ENCODE data around the gene CTCFL.

The CTCFL gene

DNA sequence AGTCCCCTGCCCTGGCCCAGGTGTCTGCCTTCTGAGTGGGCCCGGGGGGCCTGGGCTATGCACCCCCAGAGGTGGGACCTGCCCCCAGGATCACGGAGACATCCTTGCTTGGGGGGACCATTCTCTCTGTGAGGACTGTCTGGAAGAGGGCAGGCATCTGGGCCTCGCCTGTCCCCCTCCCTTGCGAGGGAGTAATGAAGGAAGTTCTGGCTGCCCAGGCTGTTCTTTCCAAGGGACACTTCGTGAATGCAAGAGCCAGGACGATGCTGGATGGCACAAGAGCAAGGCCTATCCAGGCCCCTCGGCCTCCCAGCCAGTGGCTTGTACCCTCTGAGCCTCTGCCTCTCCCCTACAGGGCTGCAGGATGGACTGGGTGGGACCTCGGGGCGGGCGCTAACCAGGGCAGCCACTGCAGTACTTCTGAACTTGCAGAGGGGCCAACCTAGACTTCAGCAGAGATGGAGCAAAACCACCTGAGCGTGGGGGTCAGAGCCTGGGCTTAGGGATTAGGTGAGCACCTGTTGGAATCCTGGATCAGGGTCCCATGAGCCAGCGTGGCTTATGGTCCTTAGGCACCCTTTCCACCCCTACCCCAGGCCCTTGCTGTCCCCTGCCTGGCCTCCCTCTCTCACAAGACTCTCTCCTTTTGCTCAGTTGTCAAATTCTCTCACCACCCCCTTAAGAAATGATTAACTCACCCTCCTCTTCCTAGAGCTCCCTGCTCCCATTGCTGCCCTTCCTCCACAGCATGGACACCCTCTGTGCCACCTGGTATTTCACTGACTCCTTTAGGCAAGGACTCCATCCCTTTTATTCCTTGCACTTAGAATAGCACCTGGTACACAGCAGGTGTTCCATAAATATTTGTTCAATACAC is 53.2 kb downstream of the CTCFL start:
- DNase-seq: no peak
- Histone ChIP-seq H3K36me3 (ENCODE audit: control insufficient read depth in 4 of 4, insufficient read depth in 4 of 4, low read length in 3 of 4) (no peaks in the 10 kb centered on the region), H3K27ac (ENCODE audit: insufficient read depth in 1 of 2, low read depth in 1 of 2, low read length in 2 of 2, poor library complexity in 1 of 2, severe bottlenecking in 2 of 2) (no peak overlapping the region), H3K9me3 (ENCODE audit: control extremely low read depth in 1 of 5, control insufficient read depth in 4 of 5, insufficient read depth in 2 of 5, low read depth in 1 of 5, low read length in 4 of 5) (no peaks in the 10 kb centered on the region), H3K4me3 (ENCODE audit: control insufficient read depth in 1 of 7, extremely low read depth in 1 of 7, insufficient read depth in 4 of 7, low read depth in 2 of 7, low read length in 6 of 7) (no peak overlapping the region), H3K27me3 (replicated peaks in 2 of 5; ENCODE audit: control insufficient read depth in 4 of 5, insufficient read depth in 5 of 5, low read length in 4 of 5) (no peaks in the 10 kb centered on the region), H3K4me1 (ENCODE audit: control extremely low read depth in 1 of 4, control insufficient read depth in 4 of 4, insufficient read depth in 4 of 4, low read length in 3 of 4) (peaks cover 26 to 60% (median 56%) of the 10 kb centered on the region in 4 experiments)
- POLR2A ChIA-PET: interaction anchor here (1.5 kb wide), 1 partner anchor 22 kb away, joined by 7 read pairs; no protein-coding TSS in a partner anchor
- WGBS (ENCODE audit: insufficient coverage): 93% methylated on average over 9 of the region's 12 CpGs
- CTCF ChIA-PET: interaction anchor here (2.3 to 4.8 kb wide), 4 partner anchors 8 to 37 kb away, joined by 13 to 24 read pairs (median 17); no protein-coding TSS in a partner anchor

DNA sequence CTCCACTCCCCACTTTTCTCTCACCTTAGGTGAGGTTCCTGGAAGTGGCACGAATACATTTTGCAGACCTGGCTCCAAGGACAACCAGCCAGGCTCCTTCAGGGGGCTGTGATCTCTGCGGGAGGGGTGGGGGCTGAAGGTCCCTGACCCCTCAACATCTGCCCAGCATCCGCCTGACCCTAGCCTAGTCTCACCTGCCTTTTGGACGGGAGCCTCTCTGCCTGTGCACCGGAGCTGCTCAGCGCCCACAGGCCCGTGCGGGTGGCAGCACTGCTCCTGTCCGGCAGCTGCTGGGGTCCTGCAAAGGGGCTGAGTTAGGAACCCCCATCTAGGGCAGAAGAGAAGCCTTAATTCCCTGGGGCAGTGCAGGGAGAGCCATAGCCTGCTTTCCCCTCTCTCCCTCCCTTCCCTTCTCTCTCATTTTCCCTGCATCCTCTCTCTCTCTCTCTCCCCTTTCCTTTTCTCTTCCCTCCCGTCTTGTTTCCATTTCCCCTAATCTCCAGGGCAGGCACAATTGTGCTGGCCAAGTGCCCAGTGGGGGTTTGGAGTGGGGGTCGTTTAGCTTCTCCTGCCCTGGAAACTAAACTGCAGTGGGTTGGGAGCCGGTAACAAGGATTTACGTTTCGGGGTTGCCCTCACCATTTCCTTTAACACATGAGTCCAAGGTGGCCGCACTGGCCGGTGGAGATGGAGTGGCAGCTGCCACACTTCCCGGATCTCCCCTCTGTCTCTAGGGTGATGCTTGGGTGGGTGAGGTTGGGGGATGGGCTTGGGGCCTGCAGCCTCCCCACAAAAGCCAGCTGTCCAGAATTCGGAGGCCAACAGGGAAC is 54.1 kb downstream of the CTCFL start:
- H3K4me1 ChIP-seq (ENCODE audit: control extremely low read depth in 1 of 4, control insufficient read depth in 4 of 4, insufficient read depth in 4 of 4, low read length in 3 of 4): peaks cover 22 to 52% (median 48%) of the 10 kb centered on the region in 4 experiments
- POLR2A ChIA-PET: no interaction called here
- 85% methylated on average over 8 of the region's 18 CpGs for WGBS (ENCODE audit: insufficient coverage)
- no peak for DNase-seq
- H3K27me3 ChIP-seq (replicated peaks in 2 of 5; ENCODE audit: control insufficient read depth in 4 of 5, insufficient read depth in 5 of 5, low read length in 4 of 5): no peaks in the 10 kb centered on the region
- CTCF ChIA-PET: interaction anchor here (1.0 to 1.1 kb wide), 4 partner anchors 9 to 28 kb away, joined by 3 read pairs; no protein-coding TSS in a partner anchor
- no peak overlapping the region for H3K4me3 ChIP-seq (ENCODE audit: control insufficient read depth in 1 of 7, extremely low read depth in 1 of 7, insufficient read depth in 4 of 7, low read depth in 2 of 7, low read length in 6 of 7)
- H3K9me3 ChIP-seq (ENCODE audit: control extremely low read depth in 1 of 5, control insufficient read depth in 4 of 5, insufficient read depth in 2 of 5, low read depth in 1 of 5, low read length in 4 of 5): no peaks in the 10 kb centered on the region
- H3K36me3 ChIP-seq (ENCODE audit: control insufficient read depth in 4 of 4, insufficient read depth in 4 of 4, low read length in 3 of 4): no peaks in the 10 kb centered on the region
- H3K27ac ChIP-seq (ENCODE audit: insufficient read depth in 1 of 2, low read depth in 1 of 2, low read length in 2 of 2, poor library complexity in 1 of 2, severe bottlenecking in 2 of 2): no peak overlapping the region

DNA sequence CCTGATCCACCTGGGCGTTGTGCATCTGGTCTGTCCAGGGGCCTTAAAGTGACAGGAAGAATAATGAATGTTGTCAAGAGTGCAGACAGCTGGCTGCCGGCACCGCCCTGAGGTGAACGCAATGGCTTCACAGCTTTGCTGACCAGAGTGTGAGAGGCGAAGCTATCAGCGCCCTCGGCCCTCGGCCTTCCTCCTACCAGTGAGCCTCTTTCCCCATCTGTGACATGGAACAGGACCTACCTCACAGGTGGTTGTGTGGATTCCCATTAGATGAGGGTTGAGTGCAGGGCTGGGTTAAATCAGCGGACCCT is 54.8 kb downstream of the CTCFL start:
- ChIA-PET CTCF (interaction anchor here (1.0 to 1.1 kb wide), 4 partner anchors 9 to 27 kb away, joined by 3 read pairs; no protein-coding TSS in a partner anchor), POLR2A (no interaction called here)

DNA sequence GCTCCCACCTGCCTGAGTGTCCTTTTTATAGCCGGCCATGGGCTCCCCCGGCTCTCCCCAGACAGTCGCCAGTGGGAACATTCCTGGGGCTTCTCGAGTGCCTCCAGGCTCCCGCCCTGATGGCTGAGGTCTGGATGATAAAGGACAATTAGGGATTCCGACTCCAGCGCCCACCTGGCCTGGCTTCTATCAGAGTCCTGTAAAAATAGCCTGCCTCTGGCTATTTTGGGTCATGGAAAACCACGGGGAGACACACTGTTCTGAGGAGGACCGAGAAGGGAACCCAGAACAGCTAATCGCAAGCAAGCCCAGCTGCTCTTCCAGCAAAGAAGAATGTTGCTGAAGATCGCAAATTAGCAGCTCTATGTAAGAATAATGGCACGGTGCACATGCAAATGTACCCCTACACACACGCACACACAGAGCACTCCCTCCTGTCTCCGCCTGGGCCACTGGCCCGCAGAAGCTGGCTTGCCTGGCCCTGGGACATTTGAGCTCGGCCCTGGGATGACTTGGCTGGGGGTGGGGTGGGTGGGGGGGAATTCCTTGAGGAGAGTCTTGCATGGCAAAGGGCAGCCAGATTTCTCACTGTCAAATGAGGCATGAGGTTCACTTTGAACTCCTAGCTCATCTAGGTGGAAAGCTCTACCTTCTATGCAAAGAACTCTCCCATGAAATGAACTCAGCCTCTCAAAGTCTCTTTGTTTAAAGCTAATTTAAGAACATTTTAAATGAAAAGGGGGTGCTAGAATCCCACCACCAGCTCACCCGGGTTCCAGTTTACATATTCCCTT is 55.3 kb downstream of the CTCFL start:
- H3K36me3 ChIP-seq (ENCODE audit: control insufficient read depth in 4 of 4, insufficient read depth in 4 of 4, low read length in 3 of 4): no peaks in the 10 kb centered on the region
- no peak for DNase-seq
- H3K9me3 ChIP-seq (ENCODE audit: control extremely low read depth in 1 of 5, control insufficient read depth in 4 of 5, insufficient read depth in 2 of 5, low read depth in 1 of 5, low read length in 4 of 5): no peaks in the 10 kb centered on the region
- H3K4me3 ChIP-seq (ENCODE audit: control insufficient read depth in 1 of 7, extremely low read depth in 1 of 7, insufficient read depth in 4 of 7, low read depth in 2 of 7, low read length in 6 of 7): no peak overlapping the region
- CTCF ChIA-PET: interaction anchor here (0.9 to 1.1 kb wide), 4 partner anchors 9 to 26 kb away, joined by 3 read pairs; no protein-coding TSS in a partner anchor
- H3K27me3 ChIP-seq (replicated peaks in 2 of 5; ENCODE audit: control insufficient read depth in 4 of 5, insufficient read depth in 5 of 5, low read length in 4 of 5): no peaks in the 10 kb centered on the region
- H3K4me1 ChIP-seq (ENCODE audit: control extremely low read depth in 1 of 4, control insufficient read depth in 4 of 4, insufficient read depth in 4 of 4, low read length in 3 of 4): peaks cover 13 to 39% (median 35%) of the 10 kb centered on the region in 4 experiments
- no peak overlapping the region for H3K27ac ChIP-seq (ENCODE audit: insufficient read depth in 1 of 2, low read depth in 1 of 2, low read length in 2 of 2, poor library complexity in 1 of 2, severe bottlenecking in 2 of 2)
- POLR2A ChIA-PET: no interaction called here
- 91% methylated on average over 8 of the region's 17 CpGs for WGBS (ENCODE audit: insufficient coverage)

More for the DNA sequence above, 54.8 kb downstream of the CTCFL start:
- WGBS (ENCODE audit: insufficient coverage): 92% methylated on average over 4 of the region's 9 CpGs
- Histone ChIP-seq H3K27ac (ENCODE audit: insufficient read depth in 1 of 2, low read depth in 1 of 2, low read length in 2 of 2, poor library complexity in 1 of 2, severe bottlenecking in 2 of 2) (no peak overlapping the region), H3K4me1 (ENCODE audit: control extremely low read depth in 1 of 4, control insufficient read depth in 4 of 4, insufficient read depth in 4 of 4, low read length in 3 of 4) (peaks cover 16 to 45% (median 41%) of the 10 kb centered on the region in 4 experiments), H3K36me3 (ENCODE audit: control insufficient read depth in 4 of 4, insufficient read depth in 4 of 4, low read length in 3 of 4) (no peaks in the 10 kb centered on the region), H3K9me3 (ENCODE audit: control extremely low read depth in 1 of 5, control insufficient read depth in 4 of 5, insufficient read depth in 2 of 5, low read depth in 1 of 5, low read length in 4 of 5) (no peaks in the 10 kb centered on the region), H3K27me3 (replicated peaks in 2 of 5; ENCODE audit: control insufficient read depth in 4 of 5, insufficient read depth in 5 of 5, low read length in 4 of 5) (no peaks in the 10 kb centered on the region), H3K4me3 (ENCODE audit: control insufficient read depth in 1 of 7, extremely low read depth in 1 of 7, insufficient read depth in 4 of 7, low read depth in 2 of 7, low read length in 6 of 7) (no peak overlapping the region)
- DNase-seq: no peak

DNA sequence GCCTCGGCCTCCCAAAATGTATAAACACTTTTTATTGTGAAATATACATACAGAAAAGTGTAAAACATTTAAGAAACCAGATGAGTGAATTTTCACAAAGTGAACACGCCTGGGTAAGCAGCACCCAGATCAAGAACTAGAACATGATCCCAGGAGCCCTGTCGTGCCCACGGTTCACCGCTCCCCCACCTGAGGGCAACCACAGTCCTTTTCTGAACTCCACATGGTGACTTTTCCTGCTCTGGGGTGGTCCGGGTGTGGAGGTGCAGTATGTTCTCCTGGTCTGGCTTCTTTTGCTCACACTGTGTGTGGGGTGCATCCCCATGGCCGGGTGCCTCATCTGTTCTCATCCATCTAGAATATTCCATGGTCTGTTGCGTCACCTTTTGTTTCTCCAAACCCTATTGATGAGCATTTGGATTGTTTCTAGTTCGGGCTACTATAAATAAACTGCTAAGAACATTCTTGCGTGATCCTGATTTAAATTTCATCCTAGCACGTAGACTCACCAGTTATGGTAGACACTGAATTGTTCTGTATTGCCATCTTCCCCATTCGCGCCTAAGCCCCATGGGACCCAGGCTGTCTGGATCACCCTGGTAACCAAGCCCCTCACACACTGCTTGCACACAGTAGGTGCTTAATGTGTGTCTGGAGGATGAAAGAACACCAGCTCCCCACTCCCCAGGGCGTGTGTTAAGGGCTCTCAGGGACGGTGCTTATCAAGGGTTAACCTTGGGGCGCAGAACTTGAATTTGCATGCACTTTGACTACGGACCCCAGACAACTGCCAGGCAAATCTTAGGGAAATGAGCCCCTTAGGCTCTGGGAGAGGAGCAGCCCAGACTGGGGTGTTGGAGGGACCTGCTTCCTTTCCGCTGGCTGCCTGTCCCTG is 56.2 kb downstream of the CTCFL start:
- Histone ChIP-seq H3K27me3 (replicated peaks in 2 of 5; ENCODE audit: control insufficient read depth in 4 of 5, insufficient read depth in 5 of 5, low read length in 4 of 5) (no peaks in the 10 kb centered on the region), H3K27ac (ENCODE audit: insufficient read depth in 1 of 2, low read depth in 1 of 2, low read length in 2 of 2, poor library complexity in 1 of 2, severe bottlenecking in 2 of 2) (no peak overlapping the region), H3K4me3 (ENCODE audit: control insufficient read depth in 1 of 7, extremely low read depth in 1 of 7, insufficient read depth in 4 of 7, low read depth in 2 of 7, low read length in 6 of 7) (no peak overlapping the region), H3K4me1 (ENCODE audit: control extremely low read depth in 1 of 4, control insufficient read depth in 4 of 4, insufficient read depth in 4 of 4, low read length in 3 of 4) (peaks cover 5 to 37% (median 30%) of the 10 kb centered on the region in 4 experiments), H3K9me3 (ENCODE audit: control extremely low read depth in 1 of 5, control insufficient read depth in 4 of 5, insufficient read depth in 2 of 5, low read depth in 1 of 5, low read length in 4 of 5) (no peaks in the 10 kb centered on the region), H3K36me3 (ENCODE audit: control insufficient read depth in 4 of 4, insufficient read depth in 4 of 4, low read length in 3 of 4) (no peaks in the 10 kb centered on the region)
- 96% methylated on average over 12 of the region's 18 CpGs for WGBS (ENCODE audit: insufficient coverage)
- ChIA-PET POLR2A (no interaction called here), CTCF (interaction anchor here (0.9 kb wide), 1 partner anchor 27 kb away, joined by 3 read pairs; no protein-coding TSS in a partner anchor)
- DNase-seq: no peak

DNA sequence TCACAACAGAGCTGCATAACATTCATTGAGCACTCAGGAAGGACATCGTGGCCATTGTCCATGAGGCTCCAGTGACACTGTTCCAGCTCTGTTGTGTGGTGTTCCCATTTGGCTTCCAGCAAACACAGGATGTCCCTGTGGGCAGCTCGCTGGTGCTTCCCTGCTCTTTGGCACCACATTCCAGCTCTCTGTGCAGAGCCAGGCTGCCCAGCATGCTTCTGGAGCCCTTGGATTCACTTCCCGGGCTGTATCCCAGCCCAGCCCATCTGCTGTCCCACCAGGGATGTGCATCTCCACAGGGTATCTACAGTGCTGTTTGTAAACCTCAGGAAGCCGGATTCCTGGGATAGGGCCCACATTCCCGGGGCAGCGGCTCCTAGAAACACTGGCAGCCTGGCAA is 57.2 kb downstream of the CTCFL start:
- WGBS (ENCODE audit: insufficient coverage): 93% methylated on average over 5 of the region's 6 CpGs
- no peaks in the 10 kb centered on the region for H3K9me3 ChIP-seq (ENCODE audit: control extremely low read depth in 1 of 5, control insufficient read depth in 4 of 5, insufficient read depth in 2 of 5, low read depth in 1 of 5, low read length in 4 of 5)
- DNase-seq: no peak
- ChIA-PET CTCF (interaction anchor here (0.9 kb wide), 1 partner anchor 9 kb away, joined by 3 read pairs; no protein-coding TSS in a partner anchor), POLR2A (no interaction called here)
- peaks cover 0 to 31% (median 23%) of the 10 kb centered on the region in 4 experiments for H3K4me1 ChIP-seq (ENCODE audit: control extremely low read depth in 1 of 4, control insufficient read depth in 4 of 4, insufficient read depth in 4 of 4, low read length in 3 of 4)
- H3K4me3 ChIP-seq (ENCODE audit: control insufficient read depth in 1 of 7, extremely low read depth in 1 of 7, insufficient read depth in 4 of 7, low read depth in 2 of 7, low read length in 6 of 7): no peak overlapping the region
- no peak overlapping the region for H3K27ac ChIP-seq (ENCODE audit: insufficient read depth in 1 of 2, low read depth in 1 of 2, low read length in 2 of 2, poor library complexity in 1 of 2, severe bottlenecking in 2 of 2)
- no peaks in the 10 kb centered on the region for H3K27me3 ChIP-seq (replicated peaks in 2 of 5; ENCODE audit: control insufficient read depth in 4 of 5, insufficient read depth in 5 of 5, low read length in 4 of 5)
- H3K36me3 ChIP-seq (ENCODE audit: control insufficient read depth in 4 of 4, insufficient read depth in 4 of 4, low read length in 3 of 4): no peaks in the 10 kb centered on the region
